Neuronal stem cell (in vitro differentiated cells): Measurements from ENCODE around the gene THAP3.

Experiments
- DNase-seq: peaks from one replicate; pipeline ENCODE4 v3.0.0-alpha.2; 2013; ENCODE audit warnings: low spot score
- H2AFZ ChIP-seq: one replicate; pipeline ENCODE4 v1.6.1; 2013; ENCODE audit warnings: mild to moderate bottlenecking, low read length, inconsistent platforms
- H2AK5ac ChIP-seq: 2 replicates; pipeline ENCODE4 v1.6.1; 2013; ENCODE audit warnings: low read depth, mild to moderate bottlenecking, inconsistent platforms, low read length, moderate library complexity, mixed read lengths
- H2BK120ac ChIP-seq: 2 replicates; pipeline ENCODE4 v1.6.1; 2013; ENCODE audit warnings: low read depth, mild to moderate bottlenecking, inconsistent platforms, low read length, moderate library complexity, mixed read lengths
- H2BK12ac ChIP-seq: one replicate; pipeline ENCODE4 v1.6.1; 2013; ENCODE audit warnings: low read length, inconsistent platforms
- H2BK15ac ChIP-seq: 2 replicates; pipeline ENCODE4 v1.6.1; 2013; ENCODE audit warnings: mild to moderate bottlenecking, low read length, inconsistent platforms, mixed read lengths
- H2BK5ac ChIP-seq: one replicate; pipeline ENCODE4 v1.6.1; 2013; ENCODE audit warnings: inconsistent platforms, mild to moderate bottlenecking, low read length, moderate library complexity
- H3K14ac ChIP-seq: one replicate; pipeline ENCODE4 v1.6.1; 2013; ENCODE audit warnings: low read length, inconsistent platforms
- H3K18ac ChIP-seq: 2 replicates; pipeline ENCODE4 v1.6.1; 2013; ENCODE audit warnings: low read length, inconsistent platforms
- H3K23ac ChIP-seq: 2 replicates; pipeline ENCODE4 v1.6.1; 2013; ENCODE audit warnings: low read depth, mild to moderate bottlenecking, mixed read lengths, low read length, inconsistent platforms; ENCODE audit not compliant: poor library complexity
- H3K27ac ChIP-seq: replicated peaks from 3 replicates; pipeline ENCODE4 v1.5.1; 2013; ENCODE audit warnings: low read length, inconsistent platforms
- H3K27me3 ChIP-seq, 3 experiments: 2 replicates each; pipeline ENCODE4 v1.6.1; 2013; ENCODE audit warnings: low read length in 3 of 3, mild to moderate bottlenecking in 2 of 3, inconsistent platforms in 1 of 3, low read depth in 1 of 3, mixed read lengths in 1 of 3, moderate library complexity in 1 of 3; ENCODE audit not compliant: control insufficient read depth in 3 of 3, insufficient read depth in 3 of 3
- H3K36me3 ChIP-seq, 2 donors: replicated peaks in 1 of 2; 2 replicates each; pipeline ENCODE4 v1.6.1; 2013; ENCODE audit warnings: low read length in 2 of 2; ENCODE audit not compliant: control insufficient read depth in 2 of 2, insufficient read depth in 2 of 2
- H3K4ac ChIP-seq: 2 replicates; pipeline ENCODE4 v1.6.1; 2013; ENCODE audit warnings: inconsistent platforms, mild to moderate bottlenecking, low read length, moderate library complexity
- H3K4me1 ChIP-seq, 2 donors: 1 replicate in 1 of 2; 2 replicates in 1 of 2; pipeline ENCODE4 v1.6.1; 2013; ENCODE audit warnings: low read length in 2 of 2, low read depth in 1 of 2; ENCODE audit not compliant: control insufficient read depth in 2 of 2, insufficient read depth in 1 of 2
- H3K4me2 ChIP-seq: one replicate; pipeline ENCODE4 v1.6.1; 2013; ENCODE audit warnings: mild to moderate bottlenecking, low read length, inconsistent platforms; ENCODE audit not compliant: insufficient read depth, poor library complexity, severe bottlenecking
- H3K4me3 ChIP-seq, 2 donors: 2 replicates each; pipeline ENCODE4 v1.5.1; 2013; ENCODE audit warnings: low read length in 2 of 2, mild to moderate bottlenecking in 2 of 2, inconsistent platforms in 1 of 2, moderate library complexity in 1 of 2
- H3K79me1 ChIP-seq: one replicate; pipeline ENCODE4 v1.6.1; 2013; ENCODE audit warnings: low read depth, mild to moderate bottlenecking, inconsistent platforms, low read length, moderate library complexity
- H3K9ac ChIP-seq: one replicate; pipeline ENCODE4 v1.6.1; 2013; ENCODE audit warnings: mild to moderate bottlenecking, low read depth, low read length, inconsistent platforms; ENCODE audit not compliant: poor library complexity
- H3K9me3 ChIP-seq, 2 donors: replicated peaks in 1 of 2; 2 replicates each; pipeline versions ENCODE3 to v1.6.1; 2013; ENCODE audit warnings: low read length in 2 of 2, mild to moderate bottlenecking in 2 of 2, inconsistent platforms in 1 of 2, low read depth in 1 of 2, mixed read lengths in 1 of 2, moderate library complexity in 1 of 2; ENCODE audit not compliant: control insufficient read depth in 2 of 2, insufficient read depth in 1 of 2
- H4K8ac ChIP-seq: one replicate; pipeline ENCODE4 v1.6.1; 2013; ENCODE audit warnings: low read depth, mild to moderate bottlenecking, inconsistent platforms, low read length, moderate library complexity
- H4K91ac ChIP-seq: one replicate; pipeline ENCODE4 v1.6.1; 2013; ENCODE audit warnings: low read length, low read depth, mild to moderate bottlenecking, inconsistent platforms; ENCODE audit not compliant: poor library complexity
- WGBS, 2 donors: extraction: QIAGEN DNeasy Blood & Tissue Kit; methylation state at CpG; one replicate each; pipeline ENCODE4 v1.1.7; 2013; ENCODE audit warnings: missing lambda C conversion rate in 2 of 2, mixed read lengths in 1 of 2; ENCODE audit not compliant: insufficient read length in 2 of 2, insufficient replicate concordance in 1 of 2; ENCODE audit errors: extremely low coverage in 2 of 2; 5-methylcytosine and 5-hydroxymethylcytosine counted together

THAP3 gene

GRCh38 chr1:6601049-6601922 lies 23.4 kb upstream of the THAP3 start:
- H2BK12ac ChIP-seq, result no peak overlapping the region
- no peak for DNase-seq
- no peak overlapping the region for H4K91ac ChIP-seq
- peak overlapping the region; percentile 99 for H3K14ac ChIP-seq
- H3K23ac ChIP-seq, result peak overlapping the region; percentile 89
- H2BK15ac ChIP-seq, result peak overlapping the region; percentile 97
- no peak overlapping the region for H3K27ac ChIP-seq
- peak overlapping the region; percentile 100 for H3K9ac ChIP-seq
- no peak overlapping the region for H2BK120ac ChIP-seq
- H3K4ac ChIP-seq, result no peak overlapping the region
- H3K79me1 ChIP-seq, result peaks cover 23% of the 10 kb centered on the region
- peaks cover 17 to 30% of the 10 kb centered on the region in 2 donors for H3K36me3 ChIP-seq
- H3K4me3 ChIP-seq, result peak overlapping the region; percentile 68 to 95
- no peaks in the 10 kb centered on the region for H3K9me3 ChIP-seq
- H3K4me2 ChIP-seq, result peak overlapping the region; percentile 96
- H4K8ac ChIP-seq, result peak overlapping the region; percentile 72
- peak overlapping the region; percentile 49 for H2AK5ac ChIP-seq
- H3K27me3 ChIP-seq, result peaks cover 0 to 6% (median 0%) of the 10 kb centered on the region in 3 experiments
- H3K18ac ChIP-seq, result peak overlapping the region; percentile 90
- H3K4me1 ChIP-seq, result peaks cover 17 to 19% of the 10 kb centered on the region in 2 donors
- WGBS, 2 donors, result no CpG with 5 or more reads among the region's 40 CpGs
- H2AFZ ChIP-seq, result peak overlapping the region; percentile 91
- peak overlapping the region; percentile 43 for H2BK5ac ChIP-seq

GRCh38 chr1:6601923-6602668 lies 22.6 kb upstream of the THAP3 start:
- peak overlapping the region; percentile 97 for H2BK15ac ChIP-seq
- peak overlapping the region; percentile 100 for H3K9ac ChIP-seq
- H3K9me3 ChIP-seq, result no peaks in the 10 kb centered on the region
- H3K14ac ChIP-seq, result peak overlapping the region; percentile 99
- H4K8ac ChIP-seq, result peak overlapping the region; percentile 72
- H2BK5ac ChIP-seq, result peak overlapping the region; percentile 43
- DNase-seq, result no peak
- peak overlapping the region; percentile 96 for H3K4me2 ChIP-seq
- H3K4ac ChIP-seq, result peak overlapping the region; percentile 91
- H3K4me3 ChIP-seq, result peak overlapping the region; percentile 68 to 95
- H4K91ac ChIP-seq, result peak overlapping the region; percentile 68
- peak overlapping the region; percentile 93 for H2BK12ac ChIP-seq
- peak overlapping the region; percentile 95 for H2BK120ac ChIP-seq
- H3K79me1 ChIP-seq, result peaks cover 23% of the 10 kb centered on the region
- H2AK5ac ChIP-seq, result peak overlapping the region; percentile 49
- H2AFZ ChIP-seq, result peak overlapping the region; percentile 91
- H3K27me3 ChIP-seq, result peaks cover 0 to 6% (median 0%) of the 10 kb centered on the region in 3 experiments
- WGBS, 2 donors, result no CpG with 5 or more reads among the region's 103 CpGs
- H3K18ac ChIP-seq, result peak overlapping the region; percentile 90
- H3K4me1 ChIP-seq, result peaks cover 17 to 19% of the 10 kb centered on the region in 2 donors
- H3K36me3 ChIP-seq, result peaks cover 11 to 22% of the 10 kb centered on the region in 2 donors
- peak overlapping the region; percentile 63 for H3K27ac ChIP-seq
- peak overlapping the region; percentile 89 for H3K23ac ChIP-seq

- peak within 1 kb of the TSS; percentile 68 for H4K91ac ChIP-seq
- H3K79me1 ChIP-seq, result peaks cover 23% of the 10 kb centered on the region
- peak within 1 kb of the TSS; percentile 97 for H3K4me2 ChIP-seq
- peak within 1 kb of the TSS; percentile 89 for H3K23ac ChIP-seq
- H3K4ac ChIP-seq, result peak within 1 kb of the TSS; percentile 91
- H3K36me3 ChIP-seq, result peaks cover 7 to 16% of the 10 kb centered on the region in 2 donors
- H3K18ac ChIP-seq, result peak within 1 kb of the TSS; percentile 98
- WGBS, 2 donors, result no CpG with 5 or more reads among the region's 84 CpGs
- H3K9me3 ChIP-seq, result no peaks in the 10 kb centered on the region
- DNase-seq, result peak; percentile 85
- H2BK12ac ChIP-seq, result peak within 1 kb of the TSS; percentile 93
- H2BK5ac ChIP-seq, result peak within 1 kb of the TSS; percentile 77
- H3K4me3 ChIP-seq, result peak within 1 kb of the TSS; percentile 68 to 95
- H2BK120ac ChIP-seq, result peak within 1 kb of the TSS; percentile 95
- peak within 1 kb of the TSS; percentile 49 for H2AK5ac ChIP-seq
- H3K4me1 ChIP-seq, result peaks cover 17 to 19% of the 10 kb centered on the region in 2 donors
- H2AFZ ChIP-seq, result peak within 1 kb of the TSS; percentile 91
- H2BK15ac ChIP-seq, result peak within 1 kb of the TSS; percentile 97
- peak within 1 kb of the TSS; percentile 72 for H4K8ac ChIP-seq
- H3K14ac ChIP-seq, result peak within 1 kb of the TSS; percentile 99
- H3K9ac ChIP-seq, result peak within 1 kb of the TSS; percentile 100
- peak within 1 kb of the TSS; percentile 96 for H3K27ac ChIP-seq
- H3K27me3 ChIP-seq, result peaks cover 0 to 6% (median 0%) of the 10 kb centered on the region in 3 experiments
Measured at GRCh38 chr1:6602669-6603237, 21.9 kb upstream of the THAP3 start, which contains the start of gene KLHL21. Gene KLHL21, minus strand, starts transcription at chr1:6602869. Its CDS starts 52 bp downstream, at chr1:6602817.
